MM.1S (cell line): ENCODE data around the gene BCAS3.

Experiments
- CTCF ChIP-seq: fragments of 300-600 bp; sonication (generic); IDR thresholded peaks from 2 replicates; pipeline ENCODE4 v1.5.1; 2016; ENCODE audit warnings: antibody characterized with exemption, low read length, mixed read lengths
- EZH2 ChIP-seq: fragments of 300-600 bp; sonication (generic); optimal IDR thresholded peaks from 2 replicates; pipeline ENCODE3; 2017; ENCODE audit warnings: low read depth, mild to moderate bottlenecking, antibody characterized with exemption, low read length, mixed read lengths

GRCh38 chr17:61029181-61029580 lies 351.5 kb downstream of the BCAS3 start:
- no peak for TF ChIP-seq CTCF
- TF ChIP-seq EZH2: no peak
